ENCODE data around the gene HOXA6.

Gene HOXA6

GRCh38 chr7:27184337-27185012 lies 36.9 kb upstream of the HOXA6 start:
- DNase-seq (ENCODE audit: low spot score): no peak

GRCh38 chr7:27183682-27184336 lies 36.2 kb upstream of the HOXA6 start:
- no peak for DNase-seq (ENCODE audit: low spot score)

GRCh38 chr7:27182861-27183681 lies 35.5 kb upstream of the HOXA6 start:
- no peak for DNase-seq (ENCODE audit: low spot score)

GRCh38 chr7:27182285-27182841 lies 34.8 kb upstream of the HOXA6 start:
- DNase-seq (ENCODE audit: low spot score): no peak

GRCh38 chr7:27181795-27182275 lies 34.3 kb upstream of the HOXA6 start:
- DNase-seq (ENCODE audit: low spot score): no peak

GRCh38 chr7:27180431-27181420 lies 33.2 kb upstream of the HOXA6 start:
- DNase-seq (ENCODE audit: low spot score): no peak

- peak; percentile 84 for DNase-seq (ENCODE audit: low spot score)
Observed at GRCh38 chr7:27179503-27180430, 32.2 kb upstream of the HOXA6 start.

DNA sequence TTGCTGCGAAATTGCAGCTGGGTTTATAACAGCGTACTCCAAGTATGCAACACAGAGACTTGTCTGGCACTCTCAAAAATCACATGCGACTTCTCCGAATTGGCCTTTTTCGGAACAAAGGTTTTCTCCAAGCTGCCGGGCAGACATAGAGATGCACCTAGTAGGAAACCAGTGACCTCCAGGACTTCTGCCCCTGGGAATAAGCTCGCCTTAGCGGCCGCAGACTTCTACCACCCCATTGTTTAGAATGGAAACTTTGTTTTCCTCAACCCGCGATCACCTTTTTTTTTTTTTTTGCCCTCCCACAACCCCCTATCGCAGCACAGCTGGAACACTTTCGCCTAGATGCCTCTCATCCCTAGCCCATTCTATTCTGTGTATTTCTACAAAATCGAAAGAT lies 31.5 kb upstream of the HOXA6 start:
- no peak for DNase-seq (ENCODE audit: low spot score)

DNA sequence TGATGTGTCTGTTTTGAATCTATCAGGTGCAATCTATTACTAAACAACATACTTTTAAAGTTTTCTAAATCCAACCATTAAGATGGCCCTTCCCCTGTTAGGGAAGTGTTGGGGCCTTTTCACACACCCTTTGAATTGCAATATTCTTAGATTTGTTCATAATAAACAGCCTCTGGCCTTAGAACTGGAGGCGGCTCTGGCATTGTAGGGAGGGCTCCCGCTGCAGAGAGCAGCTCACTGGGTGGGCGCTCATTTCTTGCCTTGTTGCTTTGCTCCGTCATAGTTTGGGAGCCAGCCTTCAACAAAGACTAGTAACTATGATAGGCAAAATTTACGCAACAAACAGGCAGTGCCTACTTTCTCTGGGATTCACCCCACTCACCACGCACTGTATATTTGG lies 30.8 kb upstream of the HOXA6 start:
- DNase-seq (ENCODE audit: low spot score): no peak

- DNase-seq (ENCODE audit: low spot score): no peak
Observed at GRCh38 chr7:27177795-27178320, 30.3 kb upstream of the HOXA6 start.

GRCh38 chr7:27176962-27177794 lies 29.6 kb upstream of the HOXA6 start:
- no peak for DNase-seq (ENCODE audit: low spot score)

DNA sequence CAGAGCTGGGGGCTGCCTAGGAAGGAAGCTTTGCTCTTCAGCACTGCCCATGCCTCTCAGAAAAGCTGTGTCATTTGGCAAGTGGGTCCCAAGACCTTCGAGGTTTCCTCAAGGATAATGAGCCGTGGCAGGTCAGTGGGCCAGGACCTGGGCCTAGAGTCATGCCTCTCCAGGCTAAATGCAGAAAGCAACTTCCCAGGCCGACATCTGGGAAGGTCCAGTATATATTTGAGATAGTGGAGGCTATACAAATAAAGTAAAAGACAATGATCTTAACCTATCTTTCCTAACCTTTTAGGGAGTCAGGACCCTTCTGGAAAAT lies 28.9 kb upstream of the HOXA6 start:
- no peak for DNase-seq (ENCODE audit: low spot score)

DNA sequence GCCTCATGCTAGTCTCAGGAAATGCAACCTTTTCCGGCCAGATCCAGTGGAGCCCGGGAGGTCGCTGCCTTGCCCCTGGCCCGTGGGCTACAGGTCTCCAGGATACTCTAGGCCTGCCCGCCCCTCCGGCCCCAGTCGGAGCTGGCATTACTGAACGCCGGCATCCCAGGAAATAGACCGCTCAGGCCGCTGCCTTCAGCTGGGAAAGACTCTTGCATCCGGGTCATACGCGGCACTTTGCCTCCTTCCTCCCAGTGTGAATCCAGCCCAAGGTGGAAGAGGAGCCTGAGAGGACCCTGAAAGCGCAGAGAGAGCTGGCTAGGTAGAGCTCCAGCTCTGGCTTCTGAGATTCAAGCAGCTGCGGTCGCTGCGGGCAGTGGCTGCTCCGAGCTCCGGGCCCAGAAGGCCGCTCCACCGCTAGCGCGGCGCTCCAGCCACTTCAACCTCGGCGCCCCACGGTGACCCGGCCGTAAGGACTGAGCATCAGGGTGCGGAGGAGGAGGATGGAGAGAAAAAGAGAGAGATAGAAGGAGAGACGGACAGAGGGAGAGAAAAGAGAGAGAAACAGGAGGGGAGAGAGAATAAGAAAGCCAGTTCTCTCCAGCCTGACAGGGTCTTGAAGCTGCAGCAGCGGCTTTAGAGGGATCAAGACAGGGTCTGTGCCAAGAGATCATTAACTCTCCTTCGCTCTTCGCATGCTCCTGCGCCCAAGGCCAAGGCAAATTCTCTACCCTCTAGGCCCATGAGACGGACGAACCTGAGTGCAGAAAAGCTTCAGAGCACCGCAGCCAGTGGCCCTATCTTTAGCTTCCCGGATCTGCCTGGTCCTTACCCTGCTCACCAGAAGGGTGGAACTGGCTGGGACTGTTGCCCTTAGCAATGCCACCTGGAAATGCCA lies 28.3 kb upstream of the HOXA6 start:
- no peak for DNase-seq (ENCODE audit: low spot score)

DNA sequence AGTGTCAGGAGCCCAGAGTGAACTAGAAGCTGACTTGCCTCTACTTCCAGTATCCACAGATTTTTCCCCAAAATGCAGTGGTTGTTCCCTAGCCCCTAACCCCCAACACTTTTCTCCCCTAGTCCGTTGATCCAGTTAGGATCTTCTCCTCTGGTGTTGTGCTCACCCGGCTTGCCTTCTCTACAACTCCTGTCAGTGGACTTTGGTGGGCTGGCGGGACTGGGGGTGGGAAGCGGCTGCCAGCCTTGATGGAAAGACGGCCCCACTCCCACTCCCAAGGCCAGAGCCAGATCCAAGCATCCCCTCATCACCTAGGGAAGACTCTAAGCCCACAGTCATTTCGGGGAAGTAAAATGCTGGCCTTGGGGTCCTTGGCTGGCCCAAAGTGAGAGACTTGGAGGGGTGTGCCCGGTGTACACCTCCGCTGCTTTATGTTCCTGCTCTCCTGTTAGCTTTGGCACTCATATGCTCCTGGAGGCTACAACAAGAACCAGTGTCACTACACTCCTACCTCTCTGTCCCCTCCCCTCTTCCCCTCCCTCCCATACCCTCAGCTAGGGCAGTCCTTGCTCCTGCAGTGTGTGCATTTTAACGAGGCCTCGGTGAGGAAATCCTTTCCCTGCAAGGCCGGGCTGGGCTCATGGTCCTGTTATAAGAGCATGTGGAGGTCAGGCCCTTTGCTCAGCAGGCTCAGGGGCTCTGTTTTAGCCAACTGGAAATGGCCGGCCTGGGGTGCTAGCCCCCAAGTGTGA lies 27.5 kb upstream of the HOXA6 start:
- DNase-seq (ENCODE audit: low spot score): no peak

DNA sequence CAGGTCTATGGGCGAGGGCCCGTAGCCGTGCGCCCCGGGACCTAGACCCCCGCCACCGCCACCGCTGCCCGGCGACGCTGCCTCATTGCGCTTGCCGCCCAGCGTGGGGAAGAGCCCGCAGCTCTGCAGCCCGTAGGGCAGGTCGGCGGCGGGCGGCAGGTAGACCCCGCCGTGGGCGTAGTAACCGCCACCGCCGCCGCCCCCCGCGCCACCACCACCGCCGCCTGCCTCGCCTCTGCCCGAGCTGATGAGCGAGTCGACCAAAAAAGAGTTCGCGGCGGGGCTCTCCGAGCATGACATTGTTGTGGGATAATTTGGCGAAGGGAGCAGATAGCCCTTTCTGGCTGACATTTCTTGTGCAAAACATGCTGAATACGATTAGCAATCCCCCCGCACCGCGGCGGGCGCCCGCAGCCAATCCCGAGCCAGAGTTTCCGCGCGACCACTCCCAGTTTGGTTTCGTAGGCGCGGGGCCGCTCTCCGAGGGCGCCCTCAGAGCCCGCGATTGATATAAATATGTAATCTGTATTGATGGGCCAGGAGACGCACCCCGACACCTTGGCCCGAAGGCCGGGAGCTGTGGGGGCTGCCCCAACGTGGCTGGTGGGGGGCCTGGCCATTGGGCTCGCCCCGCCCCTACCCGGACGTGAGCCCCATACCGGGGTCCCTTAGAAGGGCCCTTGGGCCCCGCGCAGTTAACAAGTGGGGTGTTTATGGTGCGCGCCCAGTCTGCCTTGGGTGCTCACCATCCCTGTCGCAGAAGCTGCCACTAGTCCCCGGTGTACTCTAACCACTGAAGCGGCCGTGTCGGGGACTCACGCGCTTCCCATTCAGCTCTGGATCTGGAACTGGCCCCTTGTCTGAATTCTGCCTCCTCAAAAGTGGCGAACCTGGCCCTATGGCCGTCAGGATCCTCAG lies 26.6 kb upstream of the HOXA6 start, which contains the start of gene HOXA10:
Gene HOXA10 (minus strand): TSS at position 365 of the 918 bp plus-strand sequence. CDS start 14 bp downstream, at position 351.
- no peak for DNase-seq (ENCODE audit: low spot score)

DNA sequence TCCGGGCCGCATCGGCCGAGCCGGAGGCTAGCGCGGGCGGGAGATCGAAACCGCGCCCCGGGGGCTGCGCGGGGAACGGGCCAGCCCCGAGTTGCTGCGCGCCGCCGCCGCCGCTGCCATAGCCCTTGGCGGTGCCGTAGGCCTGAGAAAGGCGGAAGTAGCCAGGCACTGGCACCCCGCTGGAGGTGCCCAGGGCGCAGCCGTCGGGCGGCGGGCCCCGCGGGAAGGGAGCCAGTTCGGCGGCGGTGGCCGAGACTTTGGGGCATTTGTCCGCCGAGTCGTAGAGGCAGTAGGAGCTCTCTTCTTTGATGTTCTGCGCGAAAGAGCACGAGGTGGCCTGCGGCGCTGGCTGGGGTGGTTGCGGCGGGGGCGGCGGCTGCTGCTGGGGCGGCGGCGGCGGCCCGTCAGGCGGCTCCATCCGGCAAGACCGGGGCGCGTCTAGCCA lies 26.0 kb upstream of the HOXA6 start:
- no peak for DNase-seq (ENCODE audit: low spot score)

All from germinal center (tissue), 1 donor.